COLO668 (cell line): Measurements from ENCODE around the gene CFAP54.
A peak's percentile ranks its signal among the peaks of the same experiment; 100 is the strongest.
"Not testable (repeated sequence)": the region's sequence is repeated elsewhere in the genome, so short reads cannot be mapped to it uniquely, and the experiment has no call there.

Source experiments
- DNase-seq: peaks from one replicate; lab custom pipeline; 2025; ENCODE audit not compliant: unreplicated experiment; lab: John Stamatoyannopoulos, UW

CFAP54 gene

GRCh38 chr12:96510306-96510764, 21.0 kb downstream of the CFAP54 start:
- DNase-seq, result no peak

GRCh38 chr12:96513166-96513565, 23.8 kb downstream of the CFAP54 start:
- no peak for DNase-seq

GRCh38 chr12:96513681-96514080, 24.3 kb downstream of the CFAP54 start:
- no peak for DNase-seq

GRCh38 chr12:96514328-96514727, 25.0 kb downstream of the CFAP54 start:
- DNase-seq, result no peak

GRCh38 chr12:96516472-96517430, 27.4 kb downstream of the CFAP54 start:
- DNase-seq, result peak; percentile 81

- no peak for DNase-seq
Measured at GRCh38 chr12:96520767-96521166, 31.4 kb downstream of the CFAP54 start.

- no peak for DNase-seq
Measured at GRCh38 chr12:96521895-96522682, 32.7 kb downstream of the CFAP54 start.

GRCh38 chr12:96522690-96523089, 33.3 kb downstream of the CFAP54 start:
- DNase-seq, result no peak

- no peak for DNase-seq
Measured at GRCh38 chr12:96526110-96526509, 36.7 kb downstream of the CFAP54 start.

- DNase-seq, result no peak
Measured at GRCh38 chr12:96529912-96530311, 40.5 kb downstream of the CFAP54 start.

- no peak for DNase-seq
Measured at GRCh38 chr12:96534339-96534738, 45.0 kb downstream of the CFAP54 start.

- no peak for DNase-seq
Measured at GRCh38 chr12:96548384-96548783, 59.0 kb downstream of the CFAP54 start.

GRCh38 chr12:96549341-96549740, 60.0 kb downstream of the CFAP54 start:
- no peak for DNase-seq

- no peak for DNase-seq
Measured at GRCh38 chr12:96570579-96570978, 81.2 kb downstream of the CFAP54 start.

GRCh38 chr12:96571101-96571862, 81.9 kb downstream of the CFAP54 start:
- no peak for DNase-seq

GRCh38 chr12:96578526-96579125, 89.2 kb downstream of the CFAP54 start:
- no peak for DNase-seq

- DNase-seq, result no peak
Measured at GRCh38 chr12:96585977-96586376, 96.6 kb downstream of the CFAP54 start.

GRCh38 chr12:96587691-96588090, 98.3 kb downstream of the CFAP54 start:
- DNase-seq, result no peak

GRCh38 chr12:96590970-96591369, 101.6 kb downstream of the CFAP54 start:
- DNase-seq, result no peak

GRCh38 chr12:96604374-96604773, 115.0 kb downstream of the CFAP54 start:
- not testable (repeated sequence) for DNase-seq

GRCh38 chr12:96605684-96606083, 116.3 kb downstream of the CFAP54 start:
- no peak for DNase-seq
